ENCODE results near the gene DNASE2.

The DNASE2 gene

DNA sequence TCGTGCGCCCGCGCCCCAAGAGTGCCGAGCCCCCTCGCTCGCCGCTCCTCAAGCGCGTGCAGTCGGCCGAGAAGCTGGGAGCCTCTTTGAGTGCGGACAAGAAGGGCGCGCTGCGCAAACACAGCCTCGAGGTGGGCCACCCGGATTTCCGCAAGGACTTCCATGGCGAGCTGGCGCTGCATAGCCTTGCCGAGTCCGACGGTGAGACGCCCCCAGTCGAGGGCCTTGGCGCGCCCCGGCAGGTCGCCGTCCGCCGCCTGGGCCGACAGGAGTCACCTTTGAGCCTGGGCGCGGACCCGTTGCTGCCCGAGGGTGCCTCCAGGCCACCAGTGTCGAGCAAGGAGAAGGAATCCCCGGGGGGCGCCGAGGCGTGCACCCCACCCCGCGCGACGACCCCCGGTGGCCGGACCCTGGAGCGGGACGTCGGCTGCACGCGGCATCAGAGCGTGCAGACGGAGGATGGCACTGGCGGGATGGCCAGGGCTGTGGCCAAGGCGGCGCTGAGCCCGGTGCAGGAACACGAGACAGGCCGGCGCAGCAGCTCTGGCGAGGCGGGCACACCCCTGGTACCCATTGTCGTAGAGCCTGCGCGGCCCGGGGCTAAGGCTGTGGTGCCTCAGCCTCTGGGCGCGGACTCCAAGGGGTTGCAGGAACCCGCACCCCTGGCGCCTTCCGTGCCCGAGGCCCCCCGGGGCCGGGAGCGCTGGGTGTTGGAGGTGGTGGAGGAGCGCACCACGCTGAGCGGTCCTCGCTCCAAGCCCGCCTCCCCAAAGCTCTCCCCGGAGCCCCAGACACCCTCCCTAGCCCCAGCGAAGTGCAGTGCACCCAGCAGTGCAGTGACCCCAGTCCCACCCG, 7.1 kb downstream of the DNASE2 start:
- H3K36me3 ChIP-seq (ENCODE audit: control insufficient read depth in 5 of 5, insufficient read depth in 5 of 5, low read length in 5 of 5): peaks cover 4 to 36% (median 25%) of the 10 kb centered on the region in 5 donors
- H3K9me3 ChIP-seq (ENCODE audit: control insufficient read depth in 5 of 5, low read length in 5 of 5): peaks cover 0 to 5% (median 0%) of the 10 kb centered on the region in 5 donors
- H3K27me3 ChIP-seq (ENCODE audit: control insufficient read depth in 5 of 5, insufficient read depth in 4 of 5, low read length in 5 of 5): peaks cover 0 to 1% (median 0%) of the 10 kb centered on the region in 5 donors
- H3K9ac ChIP-seq (ENCODE audit: low read length in 5 of 5): no peak overlapping the region
- H3K4me3 ChIP-seq (ENCODE audit: low read depth in 1 of 5, low read length in 5 of 5): no peak overlapping the region
- no peak overlapping the region for H3K27ac ChIP-seq (ENCODE audit: low read depth, low read length)
- H3K4me1 ChIP-seq (ENCODE audit: control insufficient read depth in 5 of 5, insufficient read depth in 5 of 5, low read length in 5 of 5): peaks cover 0 to 17% (median 4%) of the 10 kb centered on the region in 5 donors

DNA sequence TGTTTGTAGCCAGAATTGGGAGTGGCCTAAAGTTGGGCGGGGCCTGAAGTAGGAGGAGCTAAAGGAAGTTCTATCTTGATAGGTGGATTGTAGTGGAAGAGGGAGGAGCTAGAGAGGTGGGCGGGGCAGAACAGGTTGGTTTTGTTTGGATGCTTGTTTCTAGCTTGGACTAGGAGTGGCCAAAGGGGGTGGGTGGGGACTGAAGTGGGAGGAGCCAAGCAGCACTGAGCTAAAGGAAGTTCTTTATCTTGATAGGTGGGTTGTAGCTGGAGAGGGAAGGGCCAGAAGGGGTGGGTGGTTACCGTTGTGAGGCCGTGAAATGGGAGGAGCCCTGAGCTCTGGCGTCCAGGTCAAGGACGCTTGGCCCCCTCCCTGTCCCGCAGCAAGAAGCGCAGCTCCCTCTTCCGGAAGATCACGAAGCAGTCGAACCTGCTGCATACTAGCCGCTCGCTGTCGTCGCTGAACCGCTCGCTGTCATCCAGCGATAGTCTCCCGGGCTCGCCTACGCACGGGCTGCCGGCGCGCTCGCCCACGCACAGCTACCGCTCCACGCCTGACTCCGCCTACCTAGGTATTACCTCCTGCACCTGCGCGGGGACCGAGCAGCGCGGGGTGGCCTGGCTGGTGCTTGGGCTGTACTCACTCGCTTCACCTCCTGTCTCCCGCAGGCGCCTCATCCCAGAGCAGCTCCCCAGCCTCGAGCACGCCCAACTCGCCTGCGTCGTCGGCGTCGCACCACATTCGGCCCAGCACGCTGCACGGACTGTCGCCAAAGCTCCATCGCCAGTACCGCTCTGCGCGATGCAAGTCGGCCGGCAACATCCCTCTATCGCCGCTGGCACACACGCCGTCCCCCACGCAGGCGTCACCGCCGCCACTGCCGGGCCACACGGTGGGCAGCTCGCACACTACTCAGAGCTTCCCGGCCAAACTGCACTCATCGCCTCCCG, 8.0 kb downstream of the DNASE2 start:
- no peak overlapping the region for H3K27ac ChIP-seq (ENCODE audit: low read depth, low read length)
- H3K9me3 ChIP-seq (ENCODE audit: control insufficient read depth in 5 of 5, low read length in 5 of 5): peaks cover 0 to 5% (median 0%) of the 10 kb centered on the region in 5 donors
- H3K4me3 ChIP-seq (ENCODE audit: low read depth in 1 of 5, low read length in 5 of 5): peak overlapping the region in 3 of 5 donors; percentile 8 to 57 (median 39)
- H3K36me3 ChIP-seq (ENCODE audit: control insufficient read depth in 5 of 5, insufficient read depth in 5 of 5, low read length in 5 of 5): peaks cover 4 to 30% (median 19%) of the 10 kb centered on the region in 5 donors
- H3K9ac ChIP-seq (ENCODE audit: low read length in 5 of 5): no peak overlapping the region
- peaks cover 0 to 12% (median 4%) of the 10 kb centered on the region in 5 donors for H3K4me1 ChIP-seq (ENCODE audit: control insufficient read depth in 5 of 5, insufficient read depth in 5 of 5, low read length in 5 of 5)
- H3K27me3 ChIP-seq (ENCODE audit: control insufficient read depth in 5 of 5, insufficient read depth in 4 of 5, low read length in 5 of 5): peaks cover 0 to 8% (median 5%) of the 10 kb centered on the region in 5 donors

DNA sequence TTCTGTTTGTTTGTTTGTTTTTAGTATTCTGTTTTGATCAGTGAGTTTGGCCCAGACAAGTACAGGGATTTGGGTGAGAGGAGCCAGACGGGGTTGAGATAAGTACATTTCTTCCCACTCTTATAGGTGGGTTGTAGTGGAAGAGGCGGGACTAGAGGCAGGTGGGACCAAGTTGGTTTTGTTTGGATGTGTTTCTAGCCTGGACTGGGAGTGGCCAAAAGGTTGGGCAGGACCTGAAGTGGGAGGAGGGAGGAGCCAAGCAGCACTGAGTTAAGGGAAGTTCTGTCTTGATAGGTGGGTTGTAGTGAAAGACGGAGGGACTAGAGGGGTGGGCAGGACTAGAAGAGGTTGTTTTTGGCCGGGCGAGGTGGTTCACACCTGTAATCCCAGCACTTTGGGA, 9.0 kb downstream of the DNASE2 start:
- Histone ChIP-seq H3K9ac (ENCODE audit: low read length in 5 of 5) (no peak overlapping the region), H3K27me3 (ENCODE audit: control insufficient read depth in 5 of 5, insufficient read depth in 4 of 5, low read length in 5 of 5) (peaks cover 3 to 14% (median 12%) of the 10 kb centered on the region in 5 donors), H3K36me3 (ENCODE audit: control insufficient read depth in 5 of 5, insufficient read depth in 5 of 5, low read length in 5 of 5) (peaks cover 0 to 23% (median 15%) of the 10 kb centered on the region in 5 donors), H3K4me3 (ENCODE audit: low read depth in 1 of 5, low read length in 5 of 5) (no peak overlapping the region), H3K4me1 (ENCODE audit: control insufficient read depth in 5 of 5, insufficient read depth in 5 of 5, low read length in 5 of 5) (peaks cover 0 to 16% (median 10%) of the 10 kb centered on the region in 5 donors), H3K9me3 (ENCODE audit: control insufficient read depth in 5 of 5, low read length in 5 of 5) (peaks cover 0 to 5% (median 0%) of the 10 kb centered on the region in 5 donors), H3K27ac (ENCODE audit: low read depth, low read length) (no peak overlapping the region)

DNA sequence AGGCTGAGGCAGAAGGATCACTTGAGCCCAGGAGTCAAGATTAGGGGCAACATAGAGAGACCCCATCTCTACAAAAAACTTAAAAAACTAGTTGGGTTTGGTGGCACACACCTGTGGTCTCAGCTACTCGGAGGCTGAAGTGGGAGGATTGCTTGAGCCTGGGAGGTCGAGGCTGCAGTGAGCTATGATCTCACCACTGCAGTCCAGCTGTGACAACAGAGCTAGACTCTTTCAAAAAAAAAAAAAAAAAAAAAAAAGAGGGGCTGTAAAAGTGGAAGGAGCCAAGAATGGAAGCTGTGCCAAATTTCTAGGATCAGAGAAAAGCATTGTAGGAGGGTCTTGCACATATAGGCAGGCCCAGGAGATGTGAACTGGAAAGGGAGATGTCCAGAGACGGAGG, 9.6 kb downstream of the DNASE2 start:
- Histone ChIP-seq H3K4me1 (ENCODE audit: control insufficient read depth in 5 of 5, insufficient read depth in 5 of 5, low read length in 5 of 5) (peaks cover 0 to 19% (median 12%) of the 10 kb centered on the region in 5 donors), H3K27me3 (ENCODE audit: control insufficient read depth in 5 of 5, insufficient read depth in 4 of 5, low read length in 5 of 5) (peaks cover 4 to 16% (median 12%) of the 10 kb centered on the region in 5 donors), H3K27ac (ENCODE audit: low read depth, low read length) (no peak overlapping the region), H3K4me3 (ENCODE audit: low read depth in 1 of 5, low read length in 5 of 5) (no peak overlapping the region), H3K36me3 (ENCODE audit: control insufficient read depth in 5 of 5, insufficient read depth in 5 of 5, low read length in 5 of 5) (peaks cover 0 to 19% (median 15%) of the 10 kb centered on the region in 5 donors), H3K9me3 (ENCODE audit: control insufficient read depth in 5 of 5, low read length in 5 of 5) (peaks cover 0 to 5% (median 0%) of the 10 kb centered on the region in 5 donors), H3K9ac (ENCODE audit: low read length in 5 of 5) (no peak overlapping the region)

DNA sequence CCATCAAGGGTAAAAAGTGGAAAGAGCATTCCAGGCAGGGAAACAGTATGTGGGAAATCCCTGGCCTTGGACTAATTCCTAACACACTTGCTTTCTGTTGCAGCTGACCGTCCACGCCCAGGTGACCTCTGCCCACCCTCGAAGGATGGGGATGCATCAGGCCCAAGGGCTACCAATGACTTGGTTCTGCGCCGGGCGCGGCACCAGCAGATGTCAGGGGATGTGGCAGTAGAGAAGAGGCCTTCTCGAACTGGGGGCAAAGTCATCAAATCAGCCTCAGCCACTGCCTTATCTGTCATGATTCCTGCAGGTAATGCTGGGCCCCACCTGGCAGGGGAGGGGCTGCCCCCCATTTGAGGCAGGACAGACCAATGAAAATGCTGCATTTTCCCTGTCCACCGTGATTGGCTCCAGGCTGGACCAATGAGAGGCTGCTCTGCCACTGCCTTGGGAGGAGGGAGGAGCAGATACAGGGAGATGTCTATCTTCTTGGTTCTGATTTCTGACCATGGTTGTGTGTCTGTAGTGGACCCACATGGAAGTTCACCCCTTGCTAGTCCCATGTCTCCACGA, 12.6 kb downstream of the DNASE2 start:
- no peak overlapping the region for H3K9ac ChIP-seq (ENCODE audit: low read length in 5 of 5)
- peaks cover 0 to 5% (median 0%) of the 10 kb centered on the region in 5 donors for H3K9me3 ChIP-seq (ENCODE audit: control insufficient read depth in 5 of 5, low read length in 5 of 5)
- H3K36me3 ChIP-seq (ENCODE audit: control insufficient read depth in 5 of 5, insufficient read depth in 5 of 5, low read length in 5 of 5): no peaks in the 10 kb centered on the region
- H3K4me3 ChIP-seq (ENCODE audit: low read depth in 1 of 5, low read length in 5 of 5): no peak overlapping the region
- H3K27me3 ChIP-seq (ENCODE audit: control insufficient read depth in 5 of 5, insufficient read depth in 4 of 5, low read length in 5 of 5): peaks cover 4 to 16% (median 12%) of the 10 kb centered on the region in 5 donors
- peaks cover 0 to 17% (median 12%) of the 10 kb centered on the region in 5 donors for H3K4me1 ChIP-seq (ENCODE audit: control insufficient read depth in 5 of 5, insufficient read depth in 5 of 5, low read length in 5 of 5)
- H3K27ac ChIP-seq (ENCODE audit: low read depth, low read length): no peak overlapping the region

DNA sequence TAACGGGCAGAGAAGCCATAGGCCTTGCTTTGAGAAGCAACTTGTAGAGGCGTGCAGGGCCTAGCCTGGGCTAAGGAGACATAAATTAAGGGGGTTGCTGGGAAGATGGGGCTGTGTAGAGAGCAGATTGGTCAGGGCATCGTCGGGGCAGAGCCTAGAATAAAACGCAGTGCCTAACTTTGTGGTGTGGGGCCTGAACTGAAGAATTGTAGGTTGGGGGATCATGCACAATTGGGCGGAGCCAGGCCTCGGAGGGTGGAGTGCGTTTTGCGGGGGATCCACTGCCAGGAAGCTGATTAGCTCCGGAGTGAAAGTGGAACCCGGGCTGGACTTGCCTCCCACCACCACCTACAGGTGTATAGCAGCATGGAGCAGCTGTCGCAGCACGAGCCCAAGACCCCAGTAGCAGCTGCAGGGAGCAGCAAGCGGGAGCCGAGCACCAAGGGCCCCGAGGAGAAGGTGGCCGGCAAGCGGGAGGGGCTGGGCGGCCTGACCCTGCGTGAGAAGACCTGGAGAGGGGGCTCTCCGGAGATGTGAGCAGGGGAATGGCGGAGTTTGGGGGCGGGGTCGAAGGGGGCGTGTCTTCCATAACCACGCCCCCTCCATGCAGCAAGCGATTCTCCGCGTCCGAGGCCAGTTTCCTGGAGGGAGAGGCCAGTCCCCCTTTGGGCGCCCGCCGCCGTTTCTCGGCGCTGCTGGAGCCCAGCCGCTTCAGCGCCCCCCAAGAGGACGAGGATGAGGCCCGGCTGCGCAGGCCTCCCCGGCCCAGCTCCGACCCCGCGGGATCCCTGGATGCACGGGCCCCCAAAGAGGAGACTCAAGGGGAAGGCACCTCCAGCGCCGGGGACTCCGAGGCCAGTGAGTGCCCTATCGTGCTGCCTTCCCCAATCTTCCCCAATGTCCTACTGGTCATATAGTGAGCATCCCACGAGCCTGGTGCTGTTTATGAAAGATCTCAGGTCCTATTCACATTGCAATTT, 13.8 kb downstream of the DNASE2 start:
- H3K9ac ChIP-seq (ENCODE audit: low read length in 5 of 5): no peak overlapping the region
- H3K36me3 ChIP-seq (ENCODE audit: control insufficient read depth in 5 of 5, insufficient read depth in 5 of 5, low read length in 5 of 5): no peaks in the 10 kb centered on the region
- peaks cover 0 to 11% (median 9%) of the 10 kb centered on the region in 5 donors for H3K4me1 ChIP-seq (ENCODE audit: control insufficient read depth in 5 of 5, insufficient read depth in 5 of 5, low read length in 5 of 5)
- peak overlapping the region in 3 of 5 donors; percentile 43 to 51 (median 48) for H3K4me3 ChIP-seq (ENCODE audit: low read depth in 1 of 5, low read length in 5 of 5)
- no peaks in the 10 kb centered on the region for H3K9me3 ChIP-seq (ENCODE audit: control insufficient read depth in 5 of 5, low read length in 5 of 5)
- H3K27me3 ChIP-seq (ENCODE audit: control insufficient read depth in 5 of 5, insufficient read depth in 4 of 5, low read length in 5 of 5): peaks cover 4 to 16% (median 12%) of the 10 kb centered on the region in 5 donors
- H3K27ac ChIP-seq (ENCODE audit: low read depth, low read length): no peak overlapping the region

DNA sequence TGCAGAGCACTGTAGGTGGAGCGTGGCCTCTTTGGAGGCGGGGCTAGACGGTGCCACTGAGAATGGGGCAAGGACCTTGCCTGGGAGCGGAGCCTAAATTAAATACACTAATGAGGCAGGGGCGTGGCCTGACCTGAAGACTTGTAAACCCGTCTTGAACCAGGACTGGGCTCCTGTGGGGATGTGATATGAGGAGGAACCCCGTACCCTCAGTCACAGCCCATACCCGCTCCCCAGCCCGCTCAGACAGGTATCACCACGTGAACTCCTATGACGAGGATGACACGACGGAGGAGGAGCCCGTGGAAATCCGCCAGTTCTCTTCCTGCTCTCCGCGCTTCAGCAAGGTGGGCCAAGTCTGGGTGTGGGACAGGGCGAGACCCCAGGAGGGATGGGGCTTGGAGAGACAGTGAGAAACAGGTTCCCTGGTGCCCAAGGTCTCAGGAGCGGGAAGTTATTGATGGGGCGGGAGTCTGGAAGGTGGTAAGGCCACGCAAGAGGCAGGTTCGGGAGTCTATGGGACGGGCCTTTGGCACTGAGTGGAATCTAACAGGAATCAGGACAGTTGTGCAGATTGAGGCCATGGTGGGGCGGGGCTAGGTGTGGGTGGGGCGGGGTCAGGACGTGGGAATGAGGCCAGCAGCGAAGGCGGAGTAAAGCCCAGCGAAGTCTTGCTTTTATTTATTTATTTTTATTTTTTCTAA, 14.7 kb downstream of the DNASE2 start:
- Histone ChIP-seq H3K9ac (ENCODE audit: low read length in 5 of 5) (no peak overlapping the region), H3K36me3 (ENCODE audit: control insufficient read depth in 5 of 5, insufficient read depth in 5 of 5, low read length in 5 of 5) (no peaks in the 10 kb centered on the region), H3K4me3 (ENCODE audit: low read depth in 1 of 5, low read length in 5 of 5) (no peak overlapping the region), H3K4me1 (ENCODE audit: control insufficient read depth in 5 of 5, insufficient read depth in 5 of 5, low read length in 5 of 5) (peaks cover 0 to 11% (median 9%) of the 10 kb centered on the region in 5 donors), H3K9me3 (ENCODE audit: control insufficient read depth in 5 of 5, low read length in 5 of 5) (no peaks in the 10 kb centered on the region), H3K27ac (ENCODE audit: low read depth, low read length) (no peak overlapping the region), H3K27me3 (ENCODE audit: control insufficient read depth in 5 of 5, insufficient read depth in 4 of 5, low read length in 5 of 5) (peaks cover 4 to 20% (median 12%) of the 10 kb centered on the region in 5 donors)

DNA sequence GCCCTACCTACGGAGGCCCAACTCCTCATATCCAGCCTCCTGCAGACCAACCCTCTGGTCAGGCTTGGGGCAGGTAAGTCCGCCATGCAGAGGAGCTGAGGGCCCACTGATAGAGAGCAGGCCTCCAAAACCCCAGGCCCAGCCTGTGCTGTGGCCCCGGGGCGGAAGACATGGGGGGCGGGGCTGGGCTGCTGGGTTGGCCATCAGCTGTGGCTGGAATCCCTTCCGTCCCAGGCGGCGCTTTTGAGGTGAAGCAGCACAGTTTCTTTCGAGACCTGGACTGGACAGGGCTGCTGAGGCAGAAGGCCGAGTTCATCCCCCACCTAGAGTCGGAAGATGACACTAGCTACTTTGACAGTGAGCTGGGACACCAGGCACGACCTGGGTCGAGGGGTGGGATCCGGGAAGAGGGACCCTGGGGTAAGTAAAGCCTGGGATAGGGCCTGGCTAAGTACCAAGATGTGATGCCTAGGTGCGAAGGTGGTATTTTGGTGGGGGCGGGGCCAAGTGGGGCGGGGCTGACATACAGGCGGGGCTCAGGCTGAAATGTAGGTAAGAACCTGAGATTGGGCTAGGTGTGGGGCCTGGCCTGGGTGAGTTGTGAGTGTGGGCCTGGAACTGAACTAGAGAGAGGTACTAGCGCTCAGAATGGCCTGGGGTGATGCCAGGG, 15.4 kb downstream of the DNASE2 start:
- Histone ChIP-seq H3K27me3 (ENCODE audit: control insufficient read depth in 5 of 5, insufficient read depth in 4 of 5, low read length in 5 of 5) (peaks cover 4 to 20% (median 12%) of the 10 kb centered on the region in 5 donors), H3K4me3 (ENCODE audit: low read depth in 1 of 5, low read length in 5 of 5) (no peak overlapping the region), H3K36me3 (ENCODE audit: control insufficient read depth in 5 of 5, insufficient read depth in 5 of 5, low read length in 5 of 5) (no peaks in the 10 kb centered on the region), H3K9ac (ENCODE audit: low read length in 5 of 5) (no peak overlapping the region), H3K27ac (ENCODE audit: low read depth, low read length) (no peak overlapping the region), H3K4me1 (ENCODE audit: control insufficient read depth in 5 of 5, insufficient read depth in 5 of 5, low read length in 5 of 5) (peaks cover 0 to 11% (median 9%) of the 10 kb centered on the region in 5 donors), H3K9me3 (ENCODE audit: control insufficient read depth in 5 of 5, low read length in 5 of 5) (no peaks in the 10 kb centered on the region)
